Neural cell (in vitro differentiated cells): ENCODE results near the gene DSCAM. TPM values are rescaled to one million over a fixed set of nuclear protein-coding genes. Genes with fewer than 3 reads are reported as not detected.

Experiments used
- H2AFZ ChIP-seq: fragments of 200-600, 300-800 bp; sonication (generic), shearing (Covaris generic); 2 replicates; pipeline ENCODE4 v1.6.0; 2014; ENCODE audit warnings: low read depth, mild to moderate bottlenecking, antibody characterized with exemption, low read length, moderate library complexity
- H3F3A ChIP-seq: fragments of 200-600 bp; shearing (Covaris generic); 2 replicates; pipeline ENCODE4 v1.6.1; 2016; ENCODE audit warnings: mild to moderate bottlenecking, moderate library complexity, mixed read lengths, antibody characterized with exemption, low read length; ENCODE audit not compliant: insufficient read depth, poor library complexity, severe bottlenecking
- H3K27ac ChIP-seq: fragments of 200-600, 300-800 bp; sonication (generic), shearing (Covaris generic); 2 replicates; pipeline ENCODE4 v1.5.1; 2014; ENCODE audit warnings: mild to moderate bottlenecking, low read length, moderate library complexity
- H3K27me3 ChIP-seq: fragments of 300-800, 200-600 bp; sonication (generic), shearing (Covaris generic); 2 replicates; pipeline ENCODE4 v1.6.0; 2014; ENCODE audit warnings: mild to moderate bottlenecking, low read depth, low read length, moderate library complexity; ENCODE audit not compliant: insufficient read depth
- H3K36me3 ChIP-seq: fragments of 300-800, 200-600 bp; sonication (generic), shearing (Covaris generic); 2 replicates; pipeline ENCODE4 v1.5.1; 2014; ENCODE audit warnings: mild to moderate bottlenecking, antibody characterized with exemption, low read length, moderate library complexity; ENCODE audit not compliant: insufficient read depth
- H3K4me2 ChIP-seq: fragments of 300-800, 200-600 bp; sonication (generic), shearing (Covaris generic); 2 replicates; pipeline ENCODE4 v1.6.0; 2014; ENCODE audit warnings: mild to moderate bottlenecking, low read length
- H3K4me3 ChIP-seq: fragments of 300-800, 200-600 bp; sonication (generic), shearing (Covaris generic); 2 replicates; pipeline ENCODE4 v1.5.1; 2014; ENCODE audit warnings: mild to moderate bottlenecking, low read length, moderate library complexity
- H3K79me2 ChIP-seq: fragments of 200-600 bp; shearing (Covaris generic); replicated peaks from 2 replicates; pipeline ENCODE4 v1.6.0; 2014; ENCODE audit warnings: mild to moderate bottlenecking, low read length, moderate library complexity; ENCODE audit not compliant: insufficient read depth
- H3K9ac ChIP-seq: fragments of 300-800, 200-600 bp; sonication (generic), shearing (Covaris generic); 2 replicates; pipeline ENCODE4 v1.6.1; 2016; ENCODE audit warnings: mild to moderate bottlenecking, low read length, mixed read lengths
- H3K9me2 ChIP-seq: fragments of 200-600 bp; shearing (Covaris generic); 2 replicates; pipeline ENCODE4 v1.6.1; 2016; ENCODE audit warnings: mild to moderate bottlenecking, low read length, mixed read lengths; ENCODE audit not compliant: insufficient read depth
- H3K9me3 ChIP-seq: fragments of 200-600, 300-800 bp; sonication (generic), shearing (Covaris generic); 2 replicates; pipeline ENCODE4 v1.6.1; 2016; ENCODE audit warnings: mild to moderate bottlenecking, mixed run types, low read length, moderate library complexity, mixed read lengths
- H4K20me1 ChIP-seq: fragments of 200-600 bp; shearing (Covaris generic); 2 replicates; pipeline ENCODE4 v1.6.1; 2016; ENCODE audit warnings: mild to moderate bottlenecking, mixed run types; ENCODE audit not compliant: insufficient read depth
- EP300 ChIP-seq: fragments of 450-650 bp; conservative IDR thresholded peaks from 2 replicates; pipeline ENCODE4 v1.6.1; 2014; ENCODE audit warnings: antibody characterized with exemption, mild to moderate bottlenecking, moderate library complexity; ENCODE audit not compliant: poor library complexity, severe bottlenecking
- EZH2 ChIP-seq: fragments of 200-600, 300-800 bp; shearing (Covaris generic), sonication (generic); IDR thresholded peaks from 2 replicates; pipeline ENCODE4 v1.6.1; 2014; ENCODE audit warnings: antibody characterized with exemption, low read length, borderline replicate concordance, mild to moderate bottlenecking; ENCODE audit not compliant: insufficient read depth, poor library complexity, severe bottlenecking
- MXI1 ChIP-seq: fragments of 450-650 bp; conservative IDR thresholded peaks from 2 replicates; pipeline ENCODE4 v1.6.1; 2014; ENCODE audit warnings: antibody characterized with exemption, mild to moderate bottlenecking; ENCODE audit not compliant: poor library complexity, severe bottlenecking
- POLR2AphosphoS5 ChIP-seq: IDR thresholded peaks from 2 replicates; pipeline ENCODE4 v1.6.1; 2012
- RAD21 ChIP-seq: fragments of 450-650 bp; conservative IDR thresholded peaks from 2 replicates; pipeline ENCODE4 v1.6.1; 2014; ENCODE audit warnings: antibody characterized with exemption, mild to moderate bottlenecking, moderate library complexity
- SMC3 ChIP-seq: fragments of 450-650 bp; conservative IDR thresholded peaks from 2 replicates; pipeline ENCODE4 v1.6.1; 2014; ENCODE audit warnings: antibody characterized with exemption, mild to moderate bottlenecking, moderate library complexity; ENCODE audit not compliant: poor library complexity
- TAF1 ChIP-seq: IDR thresholded peaks from 2 replicates; pipeline ENCODE4 v1.6.1; 2012; ENCODE audit warnings: low read depth
- polyA plus RNA-seq: library from polyadenylated mRNA; depleted of rRNA; stranded (reverse); fragments of >200 nt; gene quantifications from 2 replicates; pipeline ENCODE4 v1.2.3, GENCODE V29; 2014
- TF ChIP-seq, protein P1 (sequence below): fragments of 450-650 bp; IDR thresholded peaks from 2 replicates; pipeline ENCODE4 v1.5.1; 2014; ENCODE audit warnings: antibody characterized with exemption, mild to moderate bottlenecking, moderate library complexity; ENCODE audit not compliant: poor library complexity, severe bottlenecking
- TF ChIP-seq, protein P2 (sequence below): IDR thresholded peaks from 2 replicates; pipeline ENCODE4 v1.6.1; 2012; ENCODE audit warnings: borderline replicate concordance

The DSCAM gene
- polyA plus RNA-seq, 1 donor from 2014 or later = 5.3 TPM

DNA sequence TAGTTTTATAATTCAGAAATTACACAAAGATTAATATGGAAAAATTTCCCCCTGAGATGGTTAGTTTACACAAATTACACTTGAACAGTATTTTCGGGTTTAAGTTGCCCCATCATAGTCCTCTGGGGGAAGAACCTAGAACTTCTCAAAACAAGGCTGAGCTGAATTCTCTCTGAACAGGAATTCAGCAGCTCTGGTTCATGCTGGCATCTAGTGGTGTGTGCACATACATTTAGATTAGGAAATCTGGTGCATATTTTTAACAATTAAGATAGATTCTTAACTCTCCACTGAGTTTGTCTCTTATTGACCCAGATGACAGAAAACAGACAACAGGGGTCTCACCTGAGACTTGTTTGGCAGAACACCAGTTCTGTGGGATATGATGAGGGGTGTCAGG is 410.7 kb downstream of the DSCAM start:
- Histone ChIP-seq H3K4me3 (no peak overlapping the region), H3K79me2 (no peaks in the 10 kb centered on the region), H3K27ac (no peak overlapping the region), H3K27me3 (no peaks in the 10 kb centered on the region), H3K9ac (no peak overlapping the region), H3K9me2 (no peaks in the 10 kb centered on the region), H3K4me2 (no peak overlapping the region), H3F3A (no peaks in the 10 kb centered on the region), H3K9me3 (no peaks in the 10 kb centered on the region), H3K36me3 (no peaks in the 10 kb centered on the region), H4K20me1 (no peaks in the 10 kb centered on the region), H2AFZ (no peak overlapping the region)
- TF ChIP-seq, protein P1, sequence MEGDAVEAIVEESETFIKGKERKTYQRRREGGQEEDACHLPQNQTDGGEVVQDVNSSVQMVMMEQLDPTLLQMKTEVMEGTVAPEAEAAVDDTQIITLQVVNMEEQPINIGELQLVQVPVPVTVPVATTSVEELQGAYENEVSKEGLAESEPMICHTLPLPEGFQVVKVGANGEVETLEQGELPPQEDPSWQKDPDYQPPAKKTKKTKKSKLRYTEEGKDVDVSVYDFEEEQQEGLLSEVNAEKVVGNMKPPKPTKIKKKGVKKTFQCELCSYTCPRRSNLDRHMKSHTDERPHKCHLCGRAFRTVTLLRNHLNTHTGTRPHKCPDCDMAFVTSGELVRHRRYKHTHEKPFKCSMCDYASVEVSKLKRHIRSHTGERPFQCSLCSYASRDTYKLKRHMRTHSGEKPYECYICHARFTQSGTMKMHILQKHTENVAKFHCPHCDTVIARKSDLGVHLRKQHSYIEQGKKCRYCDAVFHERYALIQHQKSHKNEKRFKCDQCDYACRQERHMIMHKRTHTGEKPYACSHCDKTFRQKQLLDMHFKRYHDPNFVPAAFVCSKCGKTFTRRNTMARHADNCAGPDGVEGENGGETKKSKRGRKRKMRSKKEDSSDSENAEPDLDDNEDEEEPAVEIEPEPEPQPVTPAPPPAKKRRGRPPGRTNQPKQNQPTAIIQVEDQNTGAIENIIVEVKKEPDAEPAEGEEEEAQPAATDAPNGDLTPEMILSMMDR = peak; percentile 14
- TF ChIP-seq TAF1 = no peak

DNA sequence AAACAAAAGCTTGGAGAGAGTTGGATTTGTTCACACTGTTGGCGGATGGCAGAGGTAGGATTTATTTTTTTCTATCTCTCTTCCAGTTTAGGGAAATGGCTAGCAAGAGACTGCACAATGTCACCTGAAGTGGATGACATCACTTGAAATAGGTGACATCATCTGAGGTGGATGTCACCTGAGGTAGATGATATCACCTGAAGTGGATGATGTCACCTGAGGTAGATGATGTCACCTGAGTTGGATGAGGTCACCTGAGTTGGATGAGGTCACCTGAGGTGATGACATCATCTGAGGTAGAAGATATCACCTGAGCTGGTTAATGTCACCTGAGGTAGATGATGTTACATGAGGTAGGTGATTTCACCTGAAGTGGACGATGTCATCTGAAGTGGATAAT is 413.4 kb downstream of the DSCAM start:
- TF ChIP-seq, protein P2, sequence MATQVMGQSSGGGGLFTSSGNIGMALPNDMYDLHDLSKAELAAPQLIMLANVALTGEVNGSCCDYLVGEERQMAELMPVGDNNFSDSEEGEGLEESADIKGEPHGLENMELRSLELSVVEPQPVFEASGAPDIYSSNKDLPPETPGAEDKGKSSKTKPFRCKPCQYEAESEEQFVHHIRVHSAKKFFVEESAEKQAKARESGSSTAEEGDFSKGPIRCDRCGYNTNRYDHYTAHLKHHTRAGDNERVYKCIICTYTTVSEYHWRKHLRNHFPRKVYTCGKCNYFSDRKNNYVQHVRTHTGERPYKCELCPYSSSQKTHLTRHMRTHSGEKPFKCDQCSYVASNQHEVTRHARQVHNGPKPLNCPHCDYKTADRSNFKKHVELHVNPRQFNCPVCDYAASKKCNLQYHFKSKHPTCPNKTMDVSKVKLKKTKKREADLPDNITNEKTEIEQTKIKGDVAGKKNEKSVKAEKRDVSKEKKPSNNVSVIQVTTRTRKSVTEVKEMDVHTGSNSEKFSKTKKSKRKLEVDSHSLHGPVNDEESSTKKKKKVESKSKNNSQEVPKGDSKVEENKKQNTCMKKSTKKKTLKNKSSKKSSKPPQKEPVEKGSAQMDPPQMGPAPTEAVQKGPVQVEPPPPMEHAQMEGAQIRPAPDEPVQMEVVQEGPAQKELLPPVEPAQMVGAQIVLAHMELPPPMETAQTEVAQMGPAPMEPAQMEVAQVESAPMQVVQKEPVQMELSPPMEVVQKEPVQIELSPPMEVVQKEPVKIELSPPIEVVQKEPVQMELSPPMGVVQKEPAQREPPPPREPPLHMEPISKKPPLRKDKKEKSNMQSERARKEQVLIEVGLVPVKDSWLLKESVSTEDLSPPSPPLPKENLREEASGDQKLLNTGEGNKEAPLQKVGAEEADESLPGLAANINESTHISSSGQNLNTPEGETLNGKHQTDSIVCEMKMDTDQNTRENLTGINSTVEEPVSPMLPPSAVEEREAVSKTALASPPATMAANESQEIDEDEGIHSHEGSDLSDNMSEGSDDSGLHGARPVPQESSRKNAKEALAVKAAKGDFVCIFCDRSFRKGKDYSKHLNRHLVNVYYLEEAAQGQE = no peak
- no peak for TF ChIP-seq TAF1
- TF ChIP-seq SMC3 = no peak
- TF ChIP-seq, protein P1 = no peak
- no peak for TF ChIP-seq EZH2
- Histone ChIP-seq H3K4me2 (no peak overlapping the region), H3K36me3 (no peaks in the 10 kb centered on the region), H4K20me1 (no peaks in the 10 kb centered on the region), H3F3A (no peaks in the 10 kb centered on the region), H3K9ac (no peak overlapping the region), H3K27me3 (no peaks in the 10 kb centered on the region), H3K9me3 (no peaks in the 10 kb centered on the region), H3K9me2 (no peaks in the 10 kb centered on the region), H2AFZ (no peak overlapping the region), H3K4me3 (no peak overlapping the region), H3K79me2 (no peaks in the 10 kb centered on the region), H3K27ac (no peak overlapping the region)

DNA sequence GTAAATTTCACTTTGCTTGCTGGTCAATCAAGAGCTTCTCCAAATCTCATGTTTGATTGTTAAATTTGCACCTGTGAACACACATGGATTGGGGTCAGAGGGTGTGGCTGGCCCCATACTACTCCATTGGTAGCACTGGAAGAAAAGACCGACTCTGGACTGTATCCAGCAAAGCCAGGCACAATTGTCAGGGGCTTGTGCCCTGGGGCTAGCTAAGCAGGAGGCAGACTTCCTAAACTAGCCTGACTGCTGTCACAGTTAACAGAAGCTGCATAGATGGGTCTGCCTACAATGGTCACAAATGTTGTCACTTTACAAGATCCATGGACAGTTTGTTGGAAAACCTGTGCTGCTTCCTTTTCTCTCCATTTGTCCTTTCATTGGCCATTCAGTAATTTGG is 421.0 kb downstream of the DSCAM start:
- Histone ChIP-seq H3K4me2 (no peak overlapping the region), H3F3A (no peaks in the 10 kb centered on the region), H3K36me3 (no peaks in the 10 kb centered on the region), H3K9me2 (no peaks in the 10 kb centered on the region), H3K79me2 (no peaks in the 10 kb centered on the region), H3K9ac (no peak overlapping the region), H3K27ac (no peak overlapping the region), H3K9me3 (no peaks in the 10 kb centered on the region), H4K20me1 (no peaks in the 10 kb centered on the region), H3K27me3 (no peaks in the 10 kb centered on the region), H2AFZ (no peak overlapping the region), H3K4me3 (no peak overlapping the region)
- TF ChIP-seq SMC3 (no peak), MXI1 (no peak), EZH2 (no peak), TAF1 (no peak), EP300 (no peak), RAD21 (no peak), POLR2AphosphoS5 (no peak)
- TF ChIP-seq, protein P1 = no peak
